Osteocyte (in vitro differentiated cells): Measurements from ENCODE around the gene TTC28. TPM values are rescaled to one million over a fixed set of nuclear protein-coding genes. Genes with fewer than 3 reads are reported as not detected.
"Not testable (repeated sequence)": the region's sequence is repeated elsewhere in the genome, so short reads cannot be mapped to it uniquely, and the experiment has no call there.

Experiments used
- DNase-seq: peaks from one replicate; pipeline ENCODE4 v3.0.0; 2021; ENCODE audit warnings: mixed read lengths; ENCODE audit not compliant: unreplicated experiment; ENCODE audit errors: extremely low spot score
- H3K27ac Mint-ChIP-seq: one replicate; pipeline ENCODE4 v1.8.0; 2021; ENCODE audit warnings: mild to moderate bottlenecking, mixed read lengths; ENCODE audit not compliant: unreplicated experiment
- H3K27me3 Mint-ChIP-seq: one replicate; pipeline ENCODE4 v1.8.0; 2021; ENCODE audit warnings: mixed read lengths; ENCODE audit not compliant: unreplicated experiment
- H3K36me3 Mint-ChIP-seq: one replicate; pipeline ENCODE4 v1.8.0; 2021; ENCODE audit warnings: mixed read lengths; ENCODE audit not compliant: unreplicated experiment
- H3K4me1 Mint-ChIP-seq: one replicate; pipeline ENCODE4 v1.8.0; 2021; ENCODE audit warnings: mixed read lengths; ENCODE audit not compliant: unreplicated experiment
- H3K4me3 Mint-ChIP-seq: one replicate; pipeline ENCODE4 v1.8.0; 2021; ENCODE audit warnings: mild to moderate bottlenecking, moderate library complexity, mixed read lengths; ENCODE audit not compliant: unreplicated experiment
- H3K9me3 Mint-ChIP-seq: one replicate; pipeline ENCODE4 v1.8.0; 2021; ENCODE audit warnings: mixed read lengths; ENCODE audit not compliant: unreplicated experiment
- total RNA-seq: library from RNA; stranded (reverse); gene quantifications from 2 replicates; pipeline ENCODE4 v1.2.1, GENCODE V29; 2021
- TF ChIP-seq, protein P1 (sequence below): fragments of 200-600 bp; sonication (generic); IDR thresholded peaks from 2 replicates; pipeline ENCODE4 v1.5.0; 2021; ENCODE audit warnings: antibody characterized with exemption, mild to moderate bottlenecking, moderate library complexity

Gene TTC28
- total RNA-seq, 1 donor from 2014 or later, result 70.3 TPM

- Mint-ChIP-seq H3K36me3 (peaks cover 7% of the 10 kb centered on the region), H3K27me3 (no peaks in the 10 kb centered on the region), H3K27ac (no peak overlapping the region), H3K4me3 (no peak overlapping the region), H3K4me1 (peaks cover 12% of the 10 kb centered on the region), H3K9me3 (peaks cover 11% of the 10 kb centered on the region)
- TF ChIP-seq, protein P1, sequence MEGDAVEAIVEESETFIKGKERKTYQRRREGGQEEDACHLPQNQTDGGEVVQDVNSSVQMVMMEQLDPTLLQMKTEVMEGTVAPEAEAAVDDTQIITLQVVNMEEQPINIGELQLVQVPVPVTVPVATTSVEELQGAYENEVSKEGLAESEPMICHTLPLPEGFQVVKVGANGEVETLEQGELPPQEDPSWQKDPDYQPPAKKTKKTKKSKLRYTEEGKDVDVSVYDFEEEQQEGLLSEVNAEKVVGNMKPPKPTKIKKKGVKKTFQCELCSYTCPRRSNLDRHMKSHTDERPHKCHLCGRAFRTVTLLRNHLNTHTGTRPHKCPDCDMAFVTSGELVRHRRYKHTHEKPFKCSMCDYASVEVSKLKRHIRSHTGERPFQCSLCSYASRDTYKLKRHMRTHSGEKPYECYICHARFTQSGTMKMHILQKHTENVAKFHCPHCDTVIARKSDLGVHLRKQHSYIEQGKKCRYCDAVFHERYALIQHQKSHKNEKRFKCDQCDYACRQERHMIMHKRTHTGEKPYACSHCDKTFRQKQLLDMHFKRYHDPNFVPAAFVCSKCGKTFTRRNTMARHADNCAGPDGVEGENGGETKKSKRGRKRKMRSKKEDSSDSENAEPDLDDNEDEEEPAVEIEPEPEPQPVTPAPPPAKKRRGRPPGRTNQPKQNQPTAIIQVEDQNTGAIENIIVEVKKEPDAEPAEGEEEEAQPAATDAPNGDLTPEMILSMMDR, result no peak
- no peak for DNase-seq
Measured at GRCh38 chr22:28570696-28571373, 108.8 kb downstream of the TTC28 start.

DNA sequence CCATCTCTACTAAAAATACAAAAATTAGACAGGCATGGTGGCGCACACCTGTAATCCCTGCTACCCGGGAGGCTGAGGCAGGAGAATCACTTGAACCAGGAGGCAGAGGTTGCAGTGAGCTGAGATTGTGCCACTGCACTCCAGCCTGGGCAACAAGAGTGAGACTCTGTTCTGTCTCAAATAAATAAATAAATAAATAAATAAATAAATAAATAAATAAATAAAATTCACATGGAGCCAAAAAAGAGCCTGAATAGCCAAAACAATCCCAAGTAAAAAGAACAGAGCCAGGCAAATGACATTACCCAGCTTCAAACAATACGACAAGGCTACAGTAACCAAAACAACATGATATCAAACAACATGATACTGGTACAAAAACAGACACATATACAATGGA, 110.7 kb downstream of the TTC28 start:
- H3K4me1 Mint-ChIP-seq, result peaks cover 12% of the 10 kb centered on the region
- H3K4me3 Mint-ChIP-seq, H3K36me3 Mint-ChIP-seq, H3K27ac Mint-ChIP-seq, H3K27me3 Mint-ChIP-seq, H3K9me3 Mint-ChIP-seq, DNase-seq: not testable (repeated sequence)

DNA sequence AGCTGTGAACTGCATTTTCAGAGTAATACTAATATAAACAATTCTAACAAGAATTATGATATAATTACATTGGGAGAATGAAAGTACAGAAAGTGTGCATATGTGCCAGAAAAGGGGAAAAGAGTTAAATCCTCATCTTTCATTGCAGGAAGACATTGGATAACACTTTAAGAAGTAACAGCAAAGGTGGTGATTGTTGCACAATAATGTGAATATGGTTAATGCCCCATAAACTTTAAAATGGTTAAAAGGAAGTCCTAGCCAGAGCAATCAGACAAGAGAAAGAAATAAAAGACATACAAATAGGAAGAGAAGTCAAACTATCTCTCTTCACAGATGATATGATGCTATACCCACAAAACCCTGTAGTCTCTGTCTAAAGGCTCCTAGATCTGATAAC, 111.5 kb downstream of the TTC28 start:
- DNase-seq, result no peak
- no peak overlapping the region for H3K27ac Mint-ChIP-seq
- no peaks in the 10 kb centered on the region for H3K27me3 Mint-ChIP-seq
- peaks cover 12% of the 10 kb centered on the region for H3K4me1 Mint-ChIP-seq
- TF ChIP-seq, protein P1, result no peak
- H3K36me3 Mint-ChIP-seq, result peaks cover 1% of the 10 kb centered on the region
- H3K4me3 Mint-ChIP-seq, result no peak overlapping the region
- H3K9me3 Mint-ChIP-seq, result no peaks in the 10 kb centered on the region

DNA sequence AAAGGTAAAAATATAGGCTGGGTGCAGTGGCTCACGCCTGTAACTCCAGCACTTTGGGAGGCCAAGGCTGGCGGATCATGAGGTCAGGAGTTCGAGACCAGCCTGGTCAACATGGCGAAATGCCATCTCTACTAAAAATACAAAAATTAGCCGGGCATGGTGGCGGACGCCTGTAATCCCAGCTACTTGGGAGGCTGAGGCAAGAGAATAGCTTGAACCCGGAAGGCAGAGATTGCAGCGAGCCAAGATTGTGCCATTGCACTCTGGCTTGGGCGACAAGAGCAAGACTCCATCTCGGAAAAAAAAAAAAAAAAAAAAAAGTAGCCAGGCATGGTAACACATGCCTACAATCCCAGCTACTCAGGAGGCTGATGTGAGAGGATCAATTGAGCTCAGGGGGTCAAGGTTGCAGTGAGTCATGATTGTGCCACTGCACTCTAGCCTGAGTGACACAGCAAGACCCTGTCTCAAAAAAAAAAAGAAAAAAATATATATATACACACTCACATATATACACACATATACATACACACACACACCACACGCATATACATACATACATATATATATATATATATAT, 112.6 kb downstream of the TTC28 start:
- H3K4me3 Mint-ChIP-seq, H3K27ac Mint-ChIP-seq, H3K27me3 Mint-ChIP-seq, DNase-seq, H3K9me3 Mint-ChIP-seq, H3K36me3 Mint-ChIP-seq: not testable (repeated sequence)
- H3K4me1 Mint-ChIP-seq, result peaks cover 12% of the 10 kb centered on the region

GRCh38 chr22:28563636-28564035, 116.0 kb downstream of the TTC28 start:
- TF ChIP-seq, protein P1, result no peak
- Mint-ChIP-seq H3K9me3 (no peaks in the 10 kb centered on the region), H3K4me1 (peaks cover 8% of the 10 kb centered on the region), H3K27ac (no peak overlapping the region), H3K36me3 (peaks cover 1% of the 10 kb centered on the region), H3K27me3 (no peaks in the 10 kb centered on the region), H3K4me3 (no peak overlapping the region)
- DNase-seq, result no peak

DNA sequence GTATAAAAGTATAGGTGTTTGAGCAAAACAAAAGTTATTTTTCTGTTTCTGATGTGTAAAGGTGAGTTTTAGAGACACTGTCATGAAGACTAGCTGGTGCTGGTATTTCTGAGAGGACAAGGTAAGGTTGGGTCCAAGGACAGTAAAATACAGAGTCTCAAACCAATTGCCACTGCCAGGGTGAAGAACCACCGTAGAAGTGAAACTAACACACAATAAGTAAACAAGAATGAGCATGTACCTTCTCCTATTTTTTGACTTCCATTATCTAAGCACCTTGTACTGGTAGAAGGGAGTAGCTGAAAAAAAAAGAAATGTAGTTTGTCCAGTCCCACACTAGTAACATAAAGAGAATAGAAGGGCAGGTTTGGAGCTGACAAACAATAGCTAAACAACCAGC, 117.3 kb downstream of the TTC28 start:
- Mint-ChIP-seq H3K36me3 (peaks cover 6% of the 10 kb centered on the region), H3K4me3 (no peak overlapping the region), H3K9me3 (peaks cover 7% of the 10 kb centered on the region), H3K27me3 (no peaks in the 10 kb centered on the region), H3K27ac (no peak overlapping the region), H3K4me1 (peaks cover 8% of the 10 kb centered on the region)
- no peak for DNase-seq
- TF ChIP-seq, protein P1, result no peak

GRCh38 chr22:28560743-28561101, 118.9 kb downstream of the TTC28 start:
- not testable (repeated sequence) for DNase-seq, H3K36me3 Mint-ChIP-seq, H3K4me1 Mint-ChIP-seq, H3K27me3 Mint-ChIP-seq, H3K27ac Mint-ChIP-seq, H3K4me3 Mint-ChIP-seq
- H3K9me3 Mint-ChIP-seq, result peaks cover 11% of the 10 kb centered on the region
